Effector memory CD4-positive, alpha-beta T cell (primary cell): ENCODE data around the gene NLGN1.

Experiments
- DNase-seq, 3 donors: peaks; one replicate each; pipeline ENCODE4 v3.0.0-alpha.2; 2020
- H3K27ac ChIP-seq: 2 replicates; pipeline ENCODE4 v1.7.0; 2013; ENCODE audit warnings: mild to moderate bottlenecking, low read length, moderate library complexity; ENCODE audit not compliant: insufficient read depth, poor library complexity, severe bottlenecking
- H3K27me3 ChIP-seq: replicated peaks from 2 replicates; pipeline ENCODE4 v1.7.0; 2013; ENCODE audit warnings: mild to moderate bottlenecking, low read length; ENCODE audit not compliant: insufficient read depth, control insufficient read depth, poor library complexity, severe bottlenecking
- H3K36me3 ChIP-seq: 2 replicates; pipeline ENCODE4 v1.7.0; 2013; ENCODE audit warnings: mild to moderate bottlenecking, low read length, moderate library complexity; ENCODE audit not compliant: control insufficient read depth, insufficient read depth
- H3K4me1 ChIP-seq: 2 replicates; pipeline ENCODE4 v1.7.0; 2013; ENCODE audit warnings: low read length, mild to moderate bottlenecking; ENCODE audit not compliant: control insufficient read depth, insufficient read depth, poor library complexity, severe bottlenecking
- H3K4me3 ChIP-seq: 2 replicates; pipeline ENCODE4 v1.7.0; 2013; ENCODE audit warnings: low read length, low read depth, mild to moderate bottlenecking; ENCODE audit not compliant: insufficient read depth, poor library complexity, severe bottlenecking
- H3K9me3 ChIP-seq: 2 replicates; pipeline ENCODE4 v1.7.0; 2013; ENCODE audit warnings: mild to moderate bottlenecking, low read length, moderate library complexity; ENCODE audit not compliant: control insufficient read depth

NLGN1 gene

GRCh38 chr3:174020156-174020555 lies 622.6 kb downstream of the NLGN1 start:
- Histone ChIP-seq H3K4me3 (no peak overlapping the region), H3K27ac (no peak overlapping the region)

GRCh38 chr3:174023421-174023820 lies 625.9 kb downstream of the NLGN1 start:
- DNase-seq, result no peak
- Histone ChIP-seq H3K36me3 (no peaks in the 10 kb centered on the region), H3K4me1 (no peaks in the 10 kb centered on the region), H3K4me3 (no peak overlapping the region), H3K9me3 (no peaks in the 10 kb centered on the region), H3K27ac (no peak overlapping the region), H3K27me3 (no peaks in the 10 kb centered on the region)

More at GRCh38 chr3:174020156-174020555, 622.6 kb downstream of the NLGN1 start:
- Histone ChIP-seq H3K36me3 (no peaks in the 10 kb centered on the region), H3K4me1 (no peaks in the 10 kb centered on the region), H3K9me3 (no peaks in the 10 kb centered on the region), H3K27me3 (no peaks in the 10 kb centered on the region)
- no peak for DNase-seq

- Histone ChIP-seq H3K4me3 (no peak overlapping the region), H3K9me3 (no peaks in the 10 kb centered on the region), H3K27ac (no peak overlapping the region), H3K36me3 (no peaks in the 10 kb centered on the region), H3K27me3 (no peaks in the 10 kb centered on the region), H3K4me1 (no peaks in the 10 kb centered on the region)
- no peak for DNase-seq
Measured at GRCh38 chr3:174028673-174029072, 631.1 kb downstream of the NLGN1 start.

GRCh38 chr3:174035328-174035886 lies 637.9 kb downstream of the NLGN1 start:
- H3K27ac ChIP-seq, result no peak overlapping the region

GRCh38 chr3:174046311-174046710 lies 648.8 kb downstream of the NLGN1 start:
- Histone ChIP-seq H3K36me3 (no peaks in the 10 kb centered on the region), H3K9me3 (no peaks in the 10 kb centered on the region)

More at GRCh38 chr3:174035328-174035886, 637.9 kb downstream of the NLGN1 start:
- Histone ChIP-seq H3K4me3 (no peak overlapping the region), H3K4me1 (no peaks in the 10 kb centered on the region), H3K36me3 (no peaks in the 10 kb centered on the region), H3K9me3 (no peaks in the 10 kb centered on the region), H3K27me3 (no peaks in the 10 kb centered on the region)
- no peak for DNase-seq

GRCh38 chr3:174049472-174049871 lies 651.9 kb downstream of the NLGN1 start:
- H3K9me3 ChIP-seq, result no peaks in the 10 kb centered on the region
- H3K4me3 ChIP-seq, result no peak overlapping the region
- H3K36me3 ChIP-seq, result no peaks in the 10 kb centered on the region
- H3K27ac ChIP-seq, result no peak overlapping the region
- H3K4me1 ChIP-seq, result no peaks in the 10 kb centered on the region
- no peak for DNase-seq
- no peaks in the 10 kb centered on the region for H3K27me3 ChIP-seq

More at GRCh38 chr3:174046311-174046710, 648.8 kb downstream of the NLGN1 start:
- Histone ChIP-seq H3K27ac (no peak overlapping the region), H3K4me3 (no peak overlapping the region), H3K27me3 (no peaks in the 10 kb centered on the region), H3K4me1 (no peaks in the 10 kb centered on the region)
- DNase-seq, result no peak

GRCh38 chr3:174051191-174051590 lies 653.6 kb downstream of the NLGN1 start:
- H3K4me1 ChIP-seq, result no peaks in the 10 kb centered on the region

GRCh38 chr3:174058804-174059203 lies 661.3 kb downstream of the NLGN1 start:
- DNase-seq, result no peak
- Histone ChIP-seq H3K27me3 (no peaks in the 10 kb centered on the region), H3K27ac (no peak overlapping the region), H3K4me3 (no peak overlapping the region), H3K36me3 (no peaks in the 10 kb centered on the region), H3K4me1 (no peaks in the 10 kb centered on the region), H3K9me3 (peaks cover 6% of the 10 kb centered on the region)

More at GRCh38 chr3:174051191-174051590, 653.6 kb downstream of the NLGN1 start:
- H3K36me3 ChIP-seq, result no peaks in the 10 kb centered on the region
- H3K27me3 ChIP-seq, result no peaks in the 10 kb centered on the region
- no peak overlapping the region for H3K27ac ChIP-seq
- no peak for DNase-seq
- no peak overlapping the region for H3K4me3 ChIP-seq
- no peaks in the 10 kb centered on the region for H3K9me3 ChIP-seq

- no peak for DNase-seq
- no peaks in the 10 kb centered on the region for H3K36me3 ChIP-seq
- no peak overlapping the region for H3K4me3 ChIP-seq
- no peaks in the 10 kb centered on the region for H3K27me3 ChIP-seq
- H3K4me1 ChIP-seq, result no peaks in the 10 kb centered on the region
- H3K27ac ChIP-seq, result no peak overlapping the region
- H3K9me3 ChIP-seq, result peaks cover 6% of the 10 kb centered on the region
Measured at GRCh38 chr3:174060431-174060830, 662.9 kb downstream of the NLGN1 start.

GRCh38 chr3:174061162-174061561 lies 663.6 kb downstream of the NLGN1 start:
- Histone ChIP-seq H3K9me3 (peaks cover 6% of the 10 kb centered on the region), H3K27me3 (no peaks in the 10 kb centered on the region), H3K4me1 (no peaks in the 10 kb centered on the region), H3K4me3 (no peak overlapping the region), H3K36me3 (no peaks in the 10 kb centered on the region), H3K27ac (no peak overlapping the region)
- DNase-seq, result no peak
